Stimulated activated naive CD8-positive, alpha-beta T cell treated with anti-CD3 and anti-CD28 coated beads, Interleukin-15, Interleukin-2, amounts not matched to agents 100 U/mL and 50 U/mL, for 24 hours (primary cell): ENCODE results near the gene VRK3.
"Not testable (repeated sequence)": the region's sequence is repeated elsewhere in the genome, so short reads cannot be mapped to it uniquely, and the experiment has no call there.

Experiments used
- ATAC-seq: fragments of 150-1000 bp; cut with Tn5 transposase; one replicate; pipeline ENCODE4 v1.10.0; 2021
- DNase-seq: peaks from one replicate; pipeline ENCODE4 v3.0.0; 2021

VRK3 gene

GRCh38 chr19:50025022-50025793 is at the start of gene VRK3:
VRK3 (minus strand) TSS chr19:50025372; CDS start chr19:50016162, 9,210 bp downstream.
- peak; percentile 91 for ATAC-seq
- DNase-seq: peak; percentile 96

- DNase-seq, ATAC-seq: not testable (repeated sequence)
Observed at GRCh38 chr19:50068382-50068781, 43.2 kb upstream of the VRK3 start.

GRCh38 chr19:50067575-50067974 is 42.4 kb upstream of the VRK3 start:
- DNase-seq (no peak), ATAC-seq (no peak)

- no peak for DNase-seq
- ATAC-seq: no peak
Observed at GRCh38 chr19:50065938-50066337, 40.8 kb upstream of the VRK3 start.

- no peak for DNase-seq
- no peak for ATAC-seq
Observed at GRCh38 chr19:50061650-50062049, 36.5 kb upstream of the VRK3 start.

- DNase-seq: no peak
- ATAC-seq: no peak
Observed at GRCh38 chr19:50060107-50060506, 34.9 kb upstream of the VRK3 start.

GRCh38 chr19:50059045-50059444 is 33.9 kb upstream of the VRK3 start:
- DNase-seq: no peak
- ATAC-seq: no peak

- DNase-seq: no peak
- no peak for ATAC-seq
Observed at GRCh38 chr19:50058425-50058824, 33.3 kb upstream of the VRK3 start.

GRCh38 chr19:50053119-50053518 is 27.9 kb upstream of the VRK3 start:
- DNase-seq: no peak
- ATAC-seq: no peak

GRCh38 chr19:50051964-50052363 is 26.8 kb upstream of the VRK3 start:
- ATAC-seq: no peak

GRCh38 chr19:50051228-50051895 is 26.2 kb upstream of the VRK3 start:
- not testable (repeated sequence) for DNase-seq, ATAC-seq

More at GRCh38 chr19:50051964-50052363, 26.8 kb upstream of the VRK3 start:
- DNase-seq: no peak

- DNase-seq: peak; percentile 78
- peak; percentile 82 for ATAC-seq
Observed at GRCh38 chr19:50050406-50051227, 25.4 kb upstream of the VRK3 start.

- DNase-seq: no peak
- no peak for ATAC-seq
Observed at GRCh38 chr19:50047671-50048070, 22.5 kb upstream of the VRK3 start.

- no peak for ATAC-seq
Observed at GRCh38 chr19:50046649-50047503, 21.7 kb upstream of the VRK3 start.

GRCh38 chr19:50044922-50045321 is 19.8 kb upstream of the VRK3 start:
- ATAC-seq (no peak), DNase-seq (no peak)

More at GRCh38 chr19:50046649-50047503, 21.7 kb upstream of the VRK3 start:
- peak; percentile 64 for DNase-seq

- no peak for ATAC-seq
- DNase-seq: no peak
Observed at GRCh38 chr19:50043967-50044366, 18.8 kb upstream of the VRK3 start.

- DNase-seq: no peak
- ATAC-seq: no peak
Observed at GRCh38 chr19:50042363-50043024, 17.3 kb upstream of the VRK3 start.

- ATAC-seq: no peak
- DNase-seq: no peak
Observed at GRCh38 chr19:50040967-50041366, 15.8 kb upstream of the VRK3 start.

GRCh38 chr19:50039968-50040367 is 14.8 kb upstream of the VRK3 start:
- DNase-seq (no peak), ATAC-seq (no peak)

GRCh38 chr19:50036908-50037307 is 11.7 kb upstream of the VRK3 start:
- ATAC-seq: no peak
- DNase-seq: no peak

GRCh38 chr19:50030937-50031336 is 5.8 kb upstream of the VRK3 start:
- DNase-seq (no peak), ATAC-seq (no peak)
